ENCODE results near the gene CAPN1. TPM values are rescaled to one million over a fixed set of nuclear protein-coding genes. Genes with fewer than 3 reads are reported as not detected.
"Not testable (repeated sequence)": the region's sequence is repeated elsewhere in the genome, so short reads cannot be mapped to it uniquely, and the experiment has no call there.

CAPN1 gene
- total RNA-seq, 1 experiment from 2014 or later: 96.5 TPM

- H3K4me3 ChIP-seq (ENCODE audit: low read length): no peak overlapping the region
- H3K79me2 ChIP-seq (ENCODE audit: low read length): no peaks in the 10 kb centered on the region
- H3K4me2 ChIP-seq (ENCODE audit: low read depth, low read length, poor library complexity, severe bottlenecking): no peak overlapping the region
- H3K27ac ChIP-seq (ENCODE audit: low read length): no peak overlapping the region
- no peaks in the 10 kb centered on the region for H3K27me3 ChIP-seq (ENCODE audit: low read length)
- H3K4me1 ChIP-seq (ENCODE audit: low read length): no peaks in the 10 kb centered on the region
- H3K9me2 ChIP-seq (replicated peaks; ENCODE audit: insufficient read depth, low read length): no peaks in the 10 kb centered on the region
- H2AFZ ChIP-seq (ENCODE audit: low read length): no peak overlapping the region
- no peak for DNase-seq
- no peak overlapping the region for H3K9ac ChIP-seq (ENCODE audit: low read length)
- no peaks in the 10 kb centered on the region for H4K20me1 ChIP-seq (ENCODE audit: insufficient read depth, low read depth, low read length)
- H3K9me3 ChIP-seq (ENCODE audit: low read length): no peaks in the 10 kb centered on the region
- H3K36me3 ChIP-seq (ENCODE audit: insufficient read depth, low read length): no peaks in the 10 kb centered on the region
Observed at GRCh38 chr11:65166893-65167292, 14.8 kb upstream of the CAPN1 start.

- Histone ChIP-seq H3K9me3 (ENCODE audit: low read length) (no peaks in the 10 kb centered on the region), H3K9me2 (replicated peaks; ENCODE audit: insufficient read depth, low read length) (no peaks in the 10 kb centered on the region), H3K9ac (ENCODE audit: low read length) (no peak overlapping the region), H2AFZ (ENCODE audit: low read length) (no peak overlapping the region), H3K79me2 (ENCODE audit: low read length) (no peaks in the 10 kb centered on the region), H3K4me3 (ENCODE audit: low read length) (no peak overlapping the region), H3K27ac (ENCODE audit: low read length) (no peak overlapping the region), H3K36me3 (ENCODE audit: insufficient read depth, low read length) (no peaks in the 10 kb centered on the region), H3K4me1 (ENCODE audit: low read length) (no peaks in the 10 kb centered on the region), H4K20me1 (ENCODE audit: insufficient read depth, low read depth, low read length) (no peaks in the 10 kb centered on the region), H3K27me3 (ENCODE audit: low read length) (no peaks in the 10 kb centered on the region), H3K4me2 (ENCODE audit: low read depth, low read length, poor library complexity, severe bottlenecking) (no peak overlapping the region)
- DNase-seq: no peak
Observed at GRCh38 chr11:65167656-65168055, 14.1 kb upstream of the CAPN1 start.

- H3K9me2 ChIP-seq (replicated peaks; ENCODE audit: insufficient read depth, low read length): no peaks in the 10 kb centered on the region
- H3K4me2 ChIP-seq (ENCODE audit: low read depth, low read length, poor library complexity, severe bottlenecking): no peak overlapping the region
- no peaks in the 10 kb centered on the region for H3K36me3 ChIP-seq (ENCODE audit: insufficient read depth, low read length)
- no peaks in the 10 kb centered on the region for H3K4me1 ChIP-seq (ENCODE audit: low read length)
- no peak overlapping the region for H3K4me3 ChIP-seq (ENCODE audit: low read length)
- no peaks in the 10 kb centered on the region for H3K79me2 ChIP-seq (ENCODE audit: low read length)
- peak overlapping the region; percentile 85 for H2AFZ ChIP-seq (ENCODE audit: low read length)
- no peaks in the 10 kb centered on the region for H3K27me3 ChIP-seq (ENCODE audit: low read length)
- H3K27ac ChIP-seq (ENCODE audit: low read length): no peak overlapping the region
- no peak overlapping the region for H3K9ac ChIP-seq (ENCODE audit: low read length)
- H4K20me1 ChIP-seq (ENCODE audit: insufficient read depth, low read depth, low read length): no peaks in the 10 kb centered on the region
- no peaks in the 10 kb centered on the region for H3K9me3 ChIP-seq (ENCODE audit: low read length)
- no peak for DNase-seq
Observed at GRCh38 chr11:65169164-65169641, 12.5 kb upstream of the CAPN1 start.

GRCh38 chr11:65170058-65170534, 11.6 kb upstream of the CAPN1 start, which contains the start of gene SPDYC:
Gene SPDYC (plus strand): TSS chr11:65170233. CDS start chr11:65171358, 1,125 bp downstream.
- H3K36me3 ChIP-seq (ENCODE audit: insufficient read depth, low read length): no peaks in the 10 kb centered on the region
- no peak within 1 kb of the TSS for H3K9ac ChIP-seq (ENCODE audit: low read length)
- no peaks in the 10 kb centered on the region for H3K9me3 ChIP-seq (ENCODE audit: low read length)
- no peak within 1 kb of the TSS for H3K27ac ChIP-seq (ENCODE audit: low read length)
- no peaks in the 10 kb centered on the region for H3K27me3 ChIP-seq (ENCODE audit: low read length)
- no peaks in the 10 kb centered on the region for H3K9me2 ChIP-seq (replicated peaks; ENCODE audit: insufficient read depth, low read length)
- no peaks in the 10 kb centered on the region for H4K20me1 ChIP-seq (ENCODE audit: insufficient read depth, low read depth, low read length)
- no peaks in the 10 kb centered on the region for H3K79me2 ChIP-seq (ENCODE audit: low read length)
- H3K4me2 ChIP-seq (ENCODE audit: low read depth, low read length, poor library complexity, severe bottlenecking): no peak within 1 kb of the TSS
- peak within 1 kb of the TSS; percentile 85 for H2AFZ ChIP-seq (ENCODE audit: low read length)
- no peak for DNase-seq
- no peak within 1 kb of the TSS for H3K4me3 ChIP-seq (ENCODE audit: low read length)
- no peaks in the 10 kb centered on the region for H3K4me1 ChIP-seq (ENCODE audit: low read length)

- Histone ChIP-seq H2AFZ (ENCODE audit: low read length) (no peak overlapping the region), H3K27me3 (ENCODE audit: low read length) (no peaks in the 10 kb centered on the region), H3K4me2 (ENCODE audit: low read depth, low read length, poor library complexity, severe bottlenecking) (no peak overlapping the region), H3K79me2 (ENCODE audit: low read length) (no peaks in the 10 kb centered on the region), H3K27ac (ENCODE audit: low read length) (no peak overlapping the region), H3K36me3 (ENCODE audit: insufficient read depth, low read length) (no peaks in the 10 kb centered on the region), H4K20me1 (ENCODE audit: insufficient read depth, low read depth, low read length) (no peaks in the 10 kb centered on the region), H3K9me2 (replicated peaks; ENCODE audit: insufficient read depth, low read length) (no peaks in the 10 kb centered on the region), H3K4me3 (ENCODE audit: low read length) (no peak overlapping the region), H3K9me3 (ENCODE audit: low read length) (no peaks in the 10 kb centered on the region), H3K9ac (ENCODE audit: low read length) (no peak overlapping the region), H3K4me1 (ENCODE audit: low read length) (no peaks in the 10 kb centered on the region)
- no peak for DNase-seq
Observed at GRCh38 chr11:65172600-65172999, 9.1 kb upstream of the CAPN1 start.

GRCh38 chr11:65174571-65175010, 7.1 kb upstream of the CAPN1 start:
- not testable (repeated sequence) for H3K9me3 ChIP-seq (ENCODE audit: low read length); H3K4me3 ChIP-seq (ENCODE audit: low read length); H3K36me3 ChIP-seq (ENCODE audit: insufficient read depth, low read length); H3K4me2 ChIP-seq (ENCODE audit: low read depth, low read length, poor library complexity, severe bottlenecking); DNase-seq; H3K9me2 ChIP-seq (replicated peaks; ENCODE audit: insufficient read depth, low read length); H4K20me1 ChIP-seq (ENCODE audit: insufficient read depth, low read depth, low read length); H3K27me3 ChIP-seq (ENCODE audit: low read length); H3K9ac ChIP-seq (ENCODE audit: low read length); H3K27ac ChIP-seq (ENCODE audit: low read length); H3K79me2 ChIP-seq (ENCODE audit: low read length); H2AFZ ChIP-seq (ENCODE audit: low read length); H3K4me1 ChIP-seq (ENCODE audit: low read length)

- Histone ChIP-seq H3K4me3 (ENCODE audit: low read length) (peak overlapping the region; percentile 82), H3K27ac (ENCODE audit: low read length) (peak overlapping the region; percentile 64), H3K27me3 (ENCODE audit: low read length) (no peaks in the 10 kb centered on the region), H3K9me2 (replicated peaks; ENCODE audit: insufficient read depth, low read length) (no peaks in the 10 kb centered on the region), H2AFZ (ENCODE audit: low read length) (peak overlapping the region; percentile 87), H3K9ac (ENCODE audit: low read length) (peak overlapping the region; percentile 86), H3K9me3 (ENCODE audit: low read length) (no peaks in the 10 kb centered on the region), H3K36me3 (ENCODE audit: insufficient read depth, low read length) (no peaks in the 10 kb centered on the region), H3K4me2 (ENCODE audit: low read depth, low read length, poor library complexity, severe bottlenecking) (peak overlapping the region; percentile 85), H3K4me1 (ENCODE audit: low read length) (peaks cover 26% of the 10 kb centered on the region), H4K20me1 (ENCODE audit: insufficient read depth, low read depth, low read length) (no peaks in the 10 kb centered on the region), H3K79me2 (ENCODE audit: low read length) (peaks cover 14% of the 10 kb centered on the region; the same call in 1 of the 2 replicates)
- DNase-seq: peak; percentile 82
Observed at GRCh38 chr11:65180877-65181568, 705 bp upstream of the CAPN1 start.

- Histone ChIP-seq H2AFZ (ENCODE audit: low read length) (no peak overlapping the region; the same call in 1 of the 2 replicates), H3K36me3 (ENCODE audit: insufficient read depth, low read length) (no peaks in the 10 kb centered on the region), H3K4me2 (ENCODE audit: low read depth, low read length, poor library complexity, severe bottlenecking) (peak overlapping the region; percentile 85), H4K20me1 (ENCODE audit: insufficient read depth, low read depth, low read length) (no peaks in the 10 kb centered on the region), H3K79me2 (ENCODE audit: low read length) (peaks cover 14% of the 10 kb centered on the region; the same call in 1 of the 2 replicates), H3K9me3 (ENCODE audit: low read length) (no peaks in the 10 kb centered on the region), H3K9me2 (replicated peaks; ENCODE audit: insufficient read depth, low read length) (no peaks in the 10 kb centered on the region), H3K4me3 (ENCODE audit: low read length) (peak overlapping the region; percentile 82), H3K9ac (ENCODE audit: low read length) (peak overlapping the region; percentile 86), H3K27me3 (ENCODE audit: low read length) (no peaks in the 10 kb centered on the region), H3K27ac (ENCODE audit: low read length) (peak overlapping the region; percentile 67), H3K4me1 (ENCODE audit: low read length) (peaks cover 26% of the 10 kb centered on the region)
- peak; percentile 59 for DNase-seq
Observed at GRCh38 chr11:65182258-65183170, 786 bp downstream of the CAPN1 start.

Data from Karpas-422 (cell line).